ENCODE results near the gene TSPAN5.

The TSPAN5 gene

DNA sequence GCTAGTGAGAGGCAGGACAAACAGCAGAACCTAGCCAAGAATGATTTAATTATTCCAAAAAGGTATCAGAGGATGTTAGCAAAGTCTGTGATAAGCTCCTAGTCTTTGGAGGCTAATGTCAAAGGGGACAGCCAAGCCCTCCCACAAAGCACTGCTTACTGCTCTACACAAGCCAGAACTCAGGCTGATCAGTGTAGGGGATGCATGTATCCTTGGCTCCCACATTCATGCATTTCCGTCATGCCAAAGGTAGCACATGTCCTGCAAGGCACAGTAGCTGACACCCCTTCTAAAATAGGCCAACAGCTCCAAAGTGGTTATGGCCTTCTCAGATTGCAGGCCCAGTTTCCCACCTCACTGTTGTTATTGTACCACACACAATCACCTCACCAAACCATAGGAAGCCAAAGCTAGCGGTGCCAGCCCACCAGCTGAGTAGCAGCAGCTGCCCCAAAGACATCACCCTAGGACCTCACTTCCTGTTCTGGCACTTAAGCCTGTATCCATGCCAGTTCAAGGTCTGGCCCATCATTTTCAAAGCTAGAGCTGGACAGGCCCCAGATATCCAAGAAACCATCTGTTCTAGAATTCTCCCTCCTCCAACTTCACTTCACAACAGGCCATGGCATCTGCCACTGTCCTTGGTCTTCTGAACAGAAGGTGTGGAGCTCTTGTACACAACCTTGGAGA is 40.9 kb downstream of the TSPAN5 start:
- DNase-seq (ENCODE audit: low spot score) = no peak

DNA sequence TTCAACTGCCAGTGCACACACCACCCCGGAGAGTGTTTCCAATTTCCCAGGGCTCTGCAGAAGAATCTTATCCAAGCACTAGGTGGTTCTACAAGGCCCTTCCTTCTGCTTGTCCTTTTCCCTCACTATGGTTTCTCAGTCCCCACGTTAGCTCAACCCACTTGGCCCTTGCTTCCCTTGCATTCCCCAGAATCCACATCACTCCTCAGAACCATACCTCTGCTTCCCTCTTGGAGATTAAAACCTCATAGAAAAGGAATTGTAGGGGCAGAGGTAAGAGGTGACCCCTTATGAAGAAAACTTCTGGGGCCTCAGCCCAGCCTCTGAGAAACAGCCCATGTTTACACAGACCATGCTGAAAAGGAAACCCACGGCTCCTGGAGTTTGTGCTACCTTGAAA is 42.4 kb downstream of the TSPAN5 start:
- no peak for DNase-seq (ENCODE audit: low spot score)

DNA sequence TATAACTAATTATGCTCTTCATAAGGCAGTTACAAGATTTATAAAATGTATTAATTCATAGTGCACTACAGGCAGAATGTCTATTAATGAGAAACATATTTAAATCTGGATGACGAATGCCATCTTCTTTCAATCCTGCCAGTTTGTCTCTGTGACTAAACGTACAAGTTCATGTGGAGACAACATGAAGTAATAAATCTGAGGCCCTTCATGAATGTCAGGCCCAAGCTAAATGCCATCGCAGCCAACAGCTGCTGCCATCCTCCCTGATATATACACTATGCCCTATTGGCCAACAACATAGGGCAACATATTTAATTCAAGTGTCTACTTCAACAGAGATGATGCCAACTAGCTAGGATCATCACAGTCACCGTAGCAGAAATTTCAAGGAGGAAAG is 43.7 kb downstream of the TSPAN5 start:
- no peak for DNase-seq (ENCODE audit: low spot score)

DNA sequence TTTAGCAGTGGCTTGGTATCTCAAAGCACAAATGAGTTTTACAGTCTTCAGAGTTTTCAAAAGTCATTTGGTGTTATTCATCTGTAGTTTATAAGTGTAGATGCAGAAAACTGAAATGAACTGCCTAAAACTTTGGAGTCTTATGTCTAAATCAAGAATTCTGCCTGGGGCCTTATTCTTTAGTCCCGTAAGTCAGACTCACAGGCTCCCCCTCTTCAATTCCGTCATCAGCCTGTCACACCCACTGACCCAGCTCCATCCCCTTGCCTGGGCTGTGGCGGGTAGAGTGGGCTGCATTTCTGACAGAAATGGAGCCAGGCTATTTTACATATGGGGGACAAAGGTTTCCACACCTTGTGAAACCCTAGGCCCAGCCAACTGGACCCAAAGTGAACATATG is 44.3 kb downstream of the TSPAN5 start:
- no peak for DNase-seq (ENCODE audit: low spot score)

DNA sequence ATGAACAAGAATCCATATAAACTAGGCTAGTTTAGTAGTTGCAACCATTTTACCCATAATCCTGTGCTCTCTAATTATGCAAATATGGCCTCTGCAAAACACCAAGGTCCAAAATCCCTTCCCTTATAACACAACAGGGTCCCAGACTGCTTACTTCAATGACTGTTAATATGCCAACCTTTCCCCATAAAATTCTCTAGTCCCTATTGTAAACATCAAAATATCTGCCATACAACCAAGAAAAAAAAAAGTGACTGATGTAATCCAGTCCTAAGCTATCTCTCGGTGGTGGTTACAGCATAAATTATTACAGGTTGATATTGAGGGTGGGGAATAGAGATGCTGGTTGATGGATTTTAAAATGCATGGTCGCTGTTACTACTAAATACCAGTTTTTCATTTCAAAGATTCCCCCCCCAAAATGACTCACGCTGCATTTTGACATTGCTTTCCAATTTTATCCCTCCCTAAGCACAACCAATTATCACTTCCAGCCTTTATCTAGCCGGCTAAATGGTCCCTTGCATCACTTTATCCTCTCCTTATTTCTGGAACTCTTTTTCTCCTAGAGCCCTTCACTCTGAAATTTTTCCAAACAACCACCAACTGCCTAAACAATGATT is 44.8 kb downstream of the TSPAN5 start:
- no peak for DNase-seq (ENCODE audit: low spot score)

DNA sequence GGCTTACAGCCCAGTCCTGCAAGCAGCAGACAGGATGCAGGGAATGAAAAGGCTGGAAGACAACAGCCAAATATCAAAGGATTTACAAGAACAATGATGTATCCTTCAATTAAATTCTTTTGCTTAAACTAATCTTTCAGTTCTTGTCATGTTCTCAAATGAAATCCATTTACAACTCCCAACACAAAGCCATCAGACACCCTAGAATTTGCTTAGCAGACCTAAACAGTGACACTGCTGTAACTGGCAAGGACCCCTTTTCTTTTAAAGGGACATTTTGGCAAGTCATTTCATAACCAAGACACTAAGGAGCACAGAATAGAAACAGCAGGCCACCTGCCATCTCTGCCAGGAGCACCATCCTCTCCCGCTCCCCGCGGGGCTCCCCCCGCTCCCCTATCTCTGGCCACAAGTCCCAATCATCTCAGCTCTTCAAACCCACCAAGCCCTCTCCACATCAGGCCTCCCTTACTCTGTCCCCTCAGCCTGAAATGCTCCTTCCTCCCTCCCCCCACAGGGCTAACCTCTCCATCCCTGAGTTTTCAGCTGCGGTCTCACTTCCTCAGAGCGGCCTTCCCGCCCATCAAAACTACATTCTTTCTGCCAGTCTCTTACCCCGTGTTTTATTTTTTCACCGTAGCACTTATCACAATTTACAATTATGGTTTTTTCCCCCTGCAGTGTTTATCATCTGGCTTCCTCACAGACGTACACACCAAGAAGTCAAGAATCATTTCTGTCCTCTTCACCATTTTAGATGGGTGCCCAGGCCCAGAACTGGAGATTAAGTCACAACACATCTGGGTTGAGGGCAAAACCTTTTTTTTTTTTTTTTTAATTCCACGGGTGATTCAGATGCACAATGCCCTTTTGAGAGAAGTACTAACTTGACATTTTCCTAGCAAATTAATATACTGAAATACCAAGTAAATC is 45.8 kb downstream of the TSPAN5 start:
- DNase-seq (ENCODE audit: low spot score) = no peak

DNA sequence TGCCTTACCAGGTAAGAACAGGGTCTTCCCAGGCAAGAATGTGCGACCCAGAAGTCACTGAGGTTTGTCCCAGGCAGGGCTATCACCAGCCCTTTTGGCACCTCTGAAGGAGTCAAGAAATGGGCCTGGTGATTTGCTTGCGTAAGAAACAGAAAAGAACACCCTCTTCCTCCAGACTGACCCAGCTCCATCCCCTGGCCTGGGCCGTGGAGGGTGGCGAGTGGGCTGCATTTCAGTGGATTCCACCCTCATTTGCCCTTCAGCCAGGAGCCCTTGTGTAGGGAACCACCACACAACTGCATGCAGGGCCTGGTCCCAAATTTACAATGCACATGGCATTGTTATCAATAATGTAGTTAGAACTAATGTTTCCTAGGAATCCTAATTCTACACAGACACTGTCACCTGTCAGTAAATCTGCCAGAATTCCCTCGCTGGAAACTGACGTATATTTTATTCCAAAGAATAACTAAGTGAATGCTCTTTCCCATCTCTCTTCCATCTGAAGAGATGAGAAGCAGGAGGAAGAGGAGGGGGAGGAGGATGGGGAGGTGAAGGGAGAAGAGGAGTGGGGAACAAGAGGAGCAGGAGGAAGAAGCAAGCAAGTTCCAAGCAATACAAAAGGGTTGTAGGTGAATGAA is 46.6 kb downstream of the TSPAN5 start:
- DNase-seq (ENCODE audit: low spot score) = no peak

DNA sequence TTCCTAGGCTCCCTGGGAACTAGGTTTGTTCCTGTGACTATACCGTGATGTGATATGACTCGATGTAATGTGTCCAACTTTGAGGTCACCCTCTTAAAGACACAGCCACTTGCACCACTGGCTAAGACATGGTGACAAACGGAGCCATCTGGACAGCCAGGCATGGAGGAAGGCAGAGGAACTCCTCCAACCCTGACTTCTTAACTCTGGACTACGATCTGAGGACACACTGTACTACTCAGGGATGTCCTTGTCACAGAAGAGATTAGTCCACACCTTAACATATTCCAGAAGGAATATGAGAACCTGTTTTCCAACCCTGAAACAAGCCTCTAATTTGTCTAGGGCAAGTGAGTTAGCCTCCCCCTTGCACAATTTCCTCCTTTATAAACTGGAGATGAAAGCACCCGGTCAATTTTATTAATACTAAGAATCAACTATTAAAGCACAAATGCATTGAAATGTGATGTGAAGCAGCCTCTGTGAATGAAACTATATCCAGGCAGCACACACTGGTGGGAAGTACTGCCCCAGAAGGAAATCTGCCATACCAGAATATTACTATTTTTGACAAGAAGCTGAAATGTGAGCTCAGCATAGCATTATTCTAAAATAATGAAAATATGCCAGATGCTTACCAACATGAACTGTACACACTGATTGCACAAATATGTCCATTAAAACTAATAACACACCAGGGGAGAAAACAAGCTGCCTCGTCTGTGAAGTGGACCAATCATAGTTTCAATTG is 47.3 kb downstream of the TSPAN5 start:
- DNase-seq (ENCODE audit: low spot score) = no peak

DNA sequence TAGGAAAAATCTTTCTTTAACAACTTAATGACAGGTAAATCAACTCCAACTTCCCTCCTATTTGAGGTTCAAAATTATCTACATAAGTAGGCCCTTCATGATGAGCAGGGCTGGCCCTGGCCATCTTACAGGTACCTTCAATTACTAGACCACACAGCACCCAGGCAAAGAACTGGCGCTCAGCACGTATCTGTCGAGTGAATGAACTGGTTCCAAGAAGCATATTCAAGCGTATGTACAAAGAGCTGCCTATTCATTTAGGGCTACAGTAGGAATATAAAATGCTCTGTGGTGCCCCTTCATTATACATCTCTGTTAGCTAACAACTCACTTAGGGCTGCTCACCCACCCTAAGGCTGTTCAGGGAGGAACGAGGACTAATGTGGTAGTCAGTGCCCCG is 48.0 kb downstream of the TSPAN5 start:
- no peak for DNase-seq (ENCODE audit: low spot score)

DNA sequence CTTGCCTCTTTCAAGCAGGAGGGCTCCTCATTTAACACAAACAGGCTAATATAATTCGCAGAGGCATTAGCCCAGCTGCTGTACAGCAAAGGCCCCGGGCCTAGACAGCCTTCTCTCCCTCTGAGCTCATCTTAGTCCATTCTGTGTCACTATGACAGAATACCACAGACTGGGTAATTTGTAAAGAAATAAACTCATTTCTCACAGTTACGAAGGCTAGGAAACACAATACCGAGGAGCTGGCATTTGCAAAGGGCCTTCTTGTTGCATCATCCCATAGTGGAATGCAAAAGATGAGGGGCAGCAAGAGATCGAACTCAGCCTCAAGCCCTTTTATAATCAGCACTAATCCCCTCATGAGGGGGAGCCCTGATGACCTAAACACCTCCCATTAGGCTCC is 48.5 kb downstream of the TSPAN5 start:
- DNase-seq (ENCODE audit: low spot score) = no peak

DNA sequence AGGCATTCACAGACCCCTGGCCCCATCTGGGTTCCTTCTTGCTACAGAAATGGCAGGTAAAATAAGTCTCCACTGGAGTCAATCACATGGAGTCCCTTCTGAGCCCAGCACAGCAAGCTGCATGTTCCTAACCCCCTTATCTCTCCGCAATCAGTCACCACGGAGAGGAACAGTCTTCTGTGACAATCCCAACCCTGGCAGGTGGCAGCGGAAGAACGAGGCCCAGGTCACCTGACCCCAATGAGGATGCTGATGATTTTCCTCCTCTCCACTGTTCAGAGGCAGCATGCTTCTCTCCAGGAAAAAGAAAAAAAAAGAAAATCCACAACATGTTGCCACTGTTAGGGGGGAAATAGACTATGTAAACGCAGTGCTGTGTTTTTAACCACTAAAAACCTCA is 50.1 kb downstream of the TSPAN5 start:
- DNase-seq (ENCODE audit: low spot score) = no peak

DNA sequence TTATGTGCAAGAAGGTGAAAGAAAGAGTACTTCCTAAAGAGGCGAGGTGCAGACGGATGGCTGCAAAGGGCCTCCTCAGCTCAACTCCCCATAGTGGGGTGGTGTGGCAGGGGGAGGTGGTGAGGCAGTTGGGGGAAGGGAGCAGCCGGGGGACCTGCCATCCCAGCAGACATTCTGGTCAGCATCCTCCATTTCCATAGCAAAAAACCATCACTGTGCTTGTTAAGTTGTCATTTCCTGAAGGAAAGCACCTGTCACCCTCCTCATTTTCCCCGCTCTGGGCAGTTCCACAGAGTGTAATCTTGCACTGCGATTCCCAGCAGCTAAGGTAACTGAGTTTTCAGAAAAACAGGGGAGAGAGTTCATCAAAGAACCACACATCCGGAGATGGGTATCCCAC is 51.5 kb downstream of the TSPAN5 start:
- DNase-seq (ENCODE audit: low spot score) = no peak

DNA sequence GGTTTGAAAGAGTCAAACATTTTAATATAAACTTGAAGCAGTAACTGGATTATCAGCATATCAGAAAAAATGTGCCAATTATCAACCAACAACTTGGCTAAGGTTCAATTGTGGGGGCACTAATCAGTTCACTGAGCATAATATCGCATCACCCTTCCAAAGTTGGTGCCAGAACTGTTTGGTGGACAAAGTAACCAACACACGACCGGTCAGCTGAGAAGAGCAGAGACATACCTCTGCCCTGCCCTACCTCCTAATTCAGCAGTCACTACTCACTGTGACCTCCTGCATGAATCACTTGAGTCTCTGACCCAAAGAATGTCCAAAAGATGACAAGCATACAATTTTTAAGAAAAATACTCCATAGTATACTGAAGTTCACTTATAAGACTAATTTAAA is 53.2 kb downstream of the TSPAN5 start:
- no peak for DNase-seq (ENCODE audit: low spot score)

DNA sequence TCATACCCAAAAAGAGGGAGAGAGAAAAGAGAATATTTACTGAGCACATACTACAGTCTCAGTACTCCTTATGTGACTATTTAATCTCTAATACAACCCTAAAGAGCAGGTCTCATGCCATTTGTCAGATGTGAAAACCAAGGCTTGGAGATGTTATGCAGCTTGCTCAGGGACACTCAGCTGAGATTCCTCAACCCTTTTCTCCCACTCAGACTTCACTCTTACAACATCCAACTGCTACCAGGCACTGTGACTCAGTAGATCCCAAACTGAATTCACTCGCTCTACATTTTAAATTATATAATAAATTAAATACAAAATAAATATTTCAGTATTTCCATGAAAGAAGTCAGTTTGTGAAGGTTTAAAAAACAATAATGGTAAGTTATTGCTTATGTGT is 53.7 kb downstream of the TSPAN5 start:
- DNase-seq (ENCODE audit: low spot score) = no peak

DNA sequence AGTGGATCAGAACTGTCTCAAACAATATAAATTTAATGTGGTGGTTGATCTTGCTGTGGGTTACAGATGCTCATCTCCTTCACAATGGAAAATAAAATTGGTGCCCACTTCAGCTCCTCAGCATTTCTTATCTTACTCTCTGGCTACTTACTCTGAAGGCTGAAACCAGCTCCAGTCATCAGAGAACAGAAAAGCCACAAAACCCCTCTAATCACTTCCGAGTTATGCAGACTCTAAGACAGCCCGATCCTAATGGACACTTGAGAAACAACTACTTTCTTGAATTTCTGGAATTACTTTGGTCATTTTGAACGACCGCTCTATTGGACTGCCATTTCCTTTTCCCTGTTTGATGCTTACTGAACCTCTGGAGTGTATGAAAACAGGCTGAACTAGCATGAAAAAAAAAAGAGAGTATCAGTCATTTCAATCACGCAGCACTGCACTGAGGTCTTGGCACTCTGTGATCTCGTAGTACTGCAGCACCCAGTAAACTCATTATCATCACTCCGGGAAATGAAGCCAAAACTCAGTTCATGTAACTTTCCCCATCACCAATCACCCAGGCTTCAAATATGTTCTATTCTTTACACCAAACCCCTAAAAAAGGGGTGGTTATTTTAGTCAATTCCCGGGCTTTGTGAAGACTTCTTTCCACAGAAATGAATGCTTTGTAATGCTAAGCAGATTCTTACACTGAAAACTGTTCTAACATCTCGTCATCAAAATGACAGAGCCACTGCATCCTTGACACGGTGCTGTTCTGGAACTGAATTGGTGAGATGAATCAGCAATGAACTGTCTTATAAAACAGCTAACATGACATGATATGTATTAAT is 54.5 kb downstream of the TSPAN5 start:
- no peak for DNase-seq (ENCODE audit: low spot score)

DNA sequence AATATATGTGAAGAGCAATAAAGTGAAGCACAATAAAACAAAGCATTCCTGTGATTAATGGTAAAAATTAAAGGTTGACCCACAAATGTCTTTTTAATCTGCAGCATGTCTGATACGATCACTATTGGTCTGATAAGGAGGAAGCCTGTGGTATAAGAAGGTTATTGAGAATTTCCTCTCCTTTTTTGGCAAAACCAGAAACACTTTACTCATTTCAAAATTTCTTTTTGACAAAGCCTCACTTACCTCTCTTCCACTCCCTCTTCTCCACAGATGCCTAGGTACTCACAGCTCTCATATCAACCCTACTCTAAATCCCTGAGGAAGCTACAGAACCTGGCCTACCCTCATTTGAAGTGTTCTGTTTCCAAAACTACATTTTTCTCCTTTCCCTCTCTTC is 56.1 kb downstream of the TSPAN5 start:
- DNase-seq (ENCODE audit: low spot score) = no peak

DNA sequence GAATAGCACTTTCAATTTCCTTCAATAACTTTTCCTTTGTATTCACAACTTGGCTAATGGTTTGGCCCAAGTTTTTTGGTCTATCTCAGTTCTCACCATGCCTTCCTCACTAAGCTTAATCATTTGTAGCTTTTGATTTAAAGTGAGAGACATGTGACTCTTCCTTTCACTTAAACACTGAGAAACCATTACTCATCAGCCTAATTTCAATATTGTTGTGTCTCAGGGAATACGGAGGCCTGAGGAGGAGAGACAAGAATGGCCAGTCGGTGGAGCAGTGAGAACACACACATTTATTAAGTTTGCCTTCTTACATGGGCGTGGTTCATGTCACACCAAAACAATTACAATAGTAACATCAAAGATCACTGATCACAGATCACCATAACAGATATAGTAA is 56.7 kb downstream of the TSPAN5 start:
- no peak for DNase-seq (ENCODE audit: low spot score)

DNA sequence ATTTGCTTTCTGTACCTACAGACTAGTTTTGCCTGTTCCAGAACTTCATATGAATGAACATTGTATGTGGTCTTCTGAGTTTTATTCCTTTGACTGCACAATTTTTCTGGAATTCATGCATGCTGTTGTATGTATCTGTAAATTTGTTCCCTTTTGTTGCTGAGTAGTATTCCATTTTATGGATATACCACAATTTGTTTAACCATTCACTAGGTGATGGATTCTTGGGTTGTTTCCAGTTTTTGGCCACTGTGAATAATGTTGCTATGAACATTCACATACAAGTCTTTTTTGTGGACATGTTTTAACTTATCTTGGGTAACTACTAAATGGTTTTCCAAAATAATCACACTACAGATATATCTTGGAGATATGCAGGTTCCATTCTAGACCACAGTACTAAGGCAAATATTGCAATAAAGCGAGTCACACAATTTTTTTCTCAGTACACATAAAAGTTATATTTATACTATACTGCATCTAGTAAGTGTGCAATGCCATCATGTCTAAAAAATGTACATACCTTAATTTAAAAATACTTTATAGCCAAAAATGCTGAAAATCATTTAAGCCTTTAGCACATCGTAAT is 58.7 kb downstream of the TSPAN5 start:
- no peak for DNase-seq (ENCODE audit: low spot score)

DNA sequence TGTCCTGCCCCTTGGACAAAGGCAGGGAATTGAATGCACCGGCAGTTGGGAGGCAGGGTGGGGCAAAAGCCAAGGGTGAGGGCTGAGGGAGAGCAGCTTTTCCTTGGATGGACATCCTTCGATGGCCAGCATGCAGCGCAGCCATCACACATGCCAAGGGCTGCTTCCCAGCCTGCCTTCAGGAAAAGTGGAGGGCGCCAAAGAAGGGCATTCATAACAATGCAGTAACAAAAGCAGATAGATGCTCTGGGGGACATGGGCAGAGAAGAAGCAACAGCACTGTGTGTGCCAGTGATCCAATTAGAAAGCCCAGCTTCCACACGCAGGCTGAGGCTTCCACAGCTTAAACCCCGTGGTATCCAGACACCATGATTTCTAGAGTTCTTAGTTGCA is 71.5 kb downstream of the TSPAN5 start:
- DNase-seq (ENCODE audit: low spot score) = no peak

DNA sequence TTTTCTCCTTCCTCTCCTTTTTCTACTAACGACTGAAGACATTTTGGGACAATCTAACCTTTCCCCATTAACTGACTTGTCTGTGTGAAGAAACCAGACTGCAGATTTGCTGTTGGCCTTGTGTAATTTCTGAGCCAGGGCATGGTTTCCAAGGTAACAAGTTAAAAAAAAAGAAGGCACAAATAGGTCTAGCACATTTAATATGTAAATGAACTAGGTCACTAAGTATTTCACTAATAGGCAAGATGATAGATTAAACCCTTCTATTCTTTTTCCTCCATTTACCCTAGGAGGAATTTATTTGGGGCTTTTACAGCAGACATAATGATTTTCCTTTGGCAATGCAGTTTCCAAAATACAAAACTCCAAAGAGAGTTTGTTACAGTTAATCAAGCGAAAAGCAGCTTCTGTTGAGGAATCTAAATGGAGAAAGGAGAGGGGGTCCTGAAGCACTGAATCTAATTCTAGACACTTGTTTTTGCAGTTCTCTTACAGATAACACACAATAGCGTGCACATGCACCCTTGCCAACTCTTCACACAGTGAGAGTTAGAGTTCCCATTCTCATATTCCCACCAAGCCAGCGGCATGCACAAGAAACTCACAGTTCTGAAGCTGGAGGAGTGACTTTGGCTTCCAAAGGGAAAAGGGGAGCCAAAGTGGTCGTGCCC is 72.0 kb downstream of the TSPAN5 start:
- no peak for DNase-seq (ENCODE audit: low spot score)

Data from kidney capillary endothelial cell (primary cell).